Glomerular visceral epithelial cell (primary cell): ENCODE data around the gene FBXL17.

ENCODE experiments used
- DNase-seq: peaks from one replicate; pipeline ENCODE4 v3.0.0-alpha.2; 2016; ENCODE audit errors: extremely low spot score

Gene FBXL17

DNA sequence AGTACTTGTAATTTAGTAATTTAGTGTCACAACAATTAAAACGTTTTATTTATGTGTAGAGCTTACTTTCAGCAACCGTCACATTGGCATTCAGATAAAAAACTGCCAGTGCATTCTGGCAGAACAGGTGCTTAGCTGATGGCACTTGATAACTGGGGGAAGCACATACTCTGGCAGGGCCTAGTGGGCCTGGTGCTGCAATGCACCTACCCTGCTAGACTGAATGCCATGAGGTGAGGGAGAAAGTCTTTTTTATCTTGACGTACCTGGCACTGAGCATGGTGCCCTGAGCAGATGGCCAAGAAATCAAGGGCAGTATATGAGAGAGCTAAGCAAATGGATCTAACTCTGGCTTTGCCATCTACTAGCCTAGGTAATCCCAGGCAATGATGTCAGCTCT lies 430.6 kb downstream of the FBXL17 start:
- no peak for DNase-seq

GRCh38 chr5:107950776-107951175 lies 431.1 kb downstream of the FBXL17 start:
- DNase-seq = no peak

GRCh38 chr5:107949688-107950341 lies 432.1 kb downstream of the FBXL17 start:
- no peak for DNase-seq

DNA sequence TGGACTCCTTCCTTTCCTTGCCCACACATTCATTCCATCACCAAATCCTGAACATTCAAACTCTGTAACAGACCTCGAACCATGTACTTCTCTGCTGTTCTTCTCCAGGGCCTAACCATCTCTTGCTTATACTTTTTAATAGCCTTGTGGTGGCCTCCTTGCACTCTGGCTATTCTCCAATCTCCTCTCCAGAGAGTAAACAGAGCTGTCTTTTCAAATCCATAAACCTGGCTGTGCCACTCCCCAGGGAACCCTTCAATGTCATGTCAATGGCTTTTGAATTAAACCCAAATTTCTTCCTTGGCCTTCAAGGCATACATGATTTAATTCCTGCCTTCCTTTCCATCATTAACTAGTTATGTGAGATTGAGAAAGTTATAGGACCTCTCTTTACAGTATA lies 433.5 kb downstream of the FBXL17 start:
- no peak for DNase-seq

GRCh38 chr5:107945061-107945460 lies 436.8 kb downstream of the FBXL17 start:
- no peak for DNase-seq

DNA sequence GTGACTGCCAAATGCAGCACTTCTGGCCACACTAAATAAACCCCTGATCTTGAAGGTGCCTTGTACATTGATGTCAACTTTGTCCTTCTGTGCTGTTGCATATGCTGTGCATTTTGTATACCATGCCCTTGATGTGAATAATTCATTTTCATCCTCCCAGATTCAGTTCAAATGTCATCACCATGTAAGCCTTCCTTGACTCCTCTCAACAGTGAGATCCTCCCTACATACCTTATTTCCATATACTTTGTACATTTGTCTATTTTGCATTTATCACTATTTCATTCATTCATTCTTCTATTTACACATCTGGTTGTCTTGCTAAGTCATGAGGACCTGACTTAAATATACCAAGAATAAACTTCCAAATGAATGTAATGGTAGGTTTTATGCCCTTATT lies 438.0 kb downstream of the FBXL17 start:
- DNase-seq = no peak

- DNase-seq = no peak
Observed at GRCh38 chr5:107941036-107941435, 440.9 kb downstream of the FBXL17 start.

GRCh38 chr5:107937651-107938355 lies 444.1 kb downstream of the FBXL17 start:
- DNase-seq = no peak

- DNase-seq = no peak
Observed at GRCh38 chr5:107937204-107937603, 444.7 kb downstream of the FBXL17 start.

- no peak for DNase-seq
Observed at GRCh38 chr5:107936515-107936914, 445.4 kb downstream of the FBXL17 start.

DNA sequence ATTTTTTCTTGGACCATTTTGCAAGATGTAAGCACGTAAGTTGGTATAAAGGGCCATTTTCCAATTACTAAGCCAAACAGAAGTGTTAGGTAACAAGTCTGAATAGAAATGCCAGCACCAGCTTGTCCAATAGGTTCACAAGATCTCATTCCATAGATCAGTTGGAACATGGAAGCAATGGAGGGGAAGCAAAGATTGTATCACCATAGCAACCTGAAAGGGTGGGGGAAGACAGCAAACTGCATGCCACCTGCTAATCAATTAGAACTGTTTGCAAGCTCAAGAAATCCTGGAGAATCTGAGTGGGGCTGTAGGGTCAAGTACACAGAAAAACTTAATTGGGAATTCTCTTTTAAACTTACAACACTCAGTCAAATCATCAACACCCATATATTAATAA lies 446.3 kb downstream of the FBXL17 start:
- no peak for DNase-seq

DNA sequence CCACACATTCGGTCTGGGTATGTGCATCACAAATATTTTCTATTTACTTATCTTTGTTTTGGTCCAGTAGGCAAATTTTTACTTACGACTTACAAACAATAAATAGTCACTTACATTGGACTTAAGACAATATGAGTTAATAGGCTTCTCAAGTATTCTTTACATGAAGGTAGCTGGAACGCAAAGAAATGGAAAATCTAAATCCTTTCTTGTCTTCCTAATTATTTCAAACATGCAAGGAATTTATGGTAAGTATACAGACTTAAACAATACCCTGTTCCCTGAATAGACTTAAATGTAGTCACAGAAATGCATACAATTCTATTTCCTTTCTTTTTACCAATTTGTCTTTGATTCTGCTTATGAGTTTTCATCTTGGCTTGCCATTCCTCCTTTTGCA lies 448.6 kb downstream of the FBXL17 start:
- no peak for DNase-seq

DNA sequence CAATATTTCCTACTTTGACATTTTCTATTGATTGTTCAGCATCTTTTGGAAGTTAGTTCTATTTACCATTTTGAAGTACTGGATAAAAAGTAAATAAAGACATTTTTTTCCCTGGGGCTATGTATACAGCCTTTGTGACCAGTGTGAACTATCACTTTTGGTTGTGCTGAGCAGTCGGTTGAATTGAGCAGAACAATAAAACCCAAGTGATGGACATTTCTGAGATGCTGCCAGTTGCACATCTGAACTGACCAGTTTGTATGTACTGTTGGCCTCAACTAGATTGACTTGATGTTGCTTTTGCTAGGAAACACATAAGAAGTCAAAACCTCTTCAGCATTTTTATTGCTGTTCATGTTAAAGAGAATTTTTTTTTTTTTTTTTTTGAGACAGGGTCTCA lies 451.0 kb downstream of the FBXL17 start:
- DNase-seq = no peak

DNA sequence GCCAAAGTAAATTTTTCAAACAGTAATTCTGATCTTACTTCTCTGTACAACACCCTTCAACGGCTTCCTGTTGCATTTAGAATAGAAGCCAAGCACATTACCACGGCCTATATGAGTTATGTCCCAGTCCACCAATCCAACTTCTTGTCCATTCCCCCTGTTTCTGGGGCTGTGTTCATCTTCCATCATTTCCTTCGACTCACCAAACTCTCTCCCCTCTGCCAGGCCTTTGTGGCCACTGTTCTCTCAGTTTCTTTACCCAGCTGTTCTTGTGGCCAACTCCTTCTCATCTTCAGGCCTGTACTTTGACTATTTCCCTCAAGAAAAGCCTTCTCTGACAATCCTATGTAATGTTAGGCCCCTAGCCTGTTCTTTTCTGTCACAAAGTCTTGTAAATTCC lies 451.8 kb downstream of the FBXL17 start:
- no peak for DNase-seq

- no peak for DNase-seq
Observed at GRCh38 chr5:107929080-107929479, 452.8 kb downstream of the FBXL17 start.

DNA sequence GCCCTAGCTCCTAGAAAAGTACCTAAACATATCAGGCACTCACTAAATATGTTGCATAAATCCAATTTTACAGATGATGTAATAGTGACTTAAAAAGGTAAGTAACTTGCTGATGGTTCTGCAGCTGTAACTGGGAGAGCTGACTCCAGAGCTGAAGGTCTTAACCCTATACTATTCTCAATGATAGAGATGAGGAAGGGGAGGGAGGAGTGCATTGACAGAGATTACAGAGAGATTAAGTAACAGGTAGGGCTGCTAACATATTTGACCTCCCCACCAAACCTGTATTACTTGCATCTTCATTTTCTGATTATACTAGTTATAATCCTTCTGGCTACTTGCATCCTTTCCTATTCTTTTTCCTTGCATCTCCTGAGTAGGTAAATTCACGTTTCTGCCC lies 455.8 kb downstream of the FBXL17 start:
- DNase-seq = no peak

- DNase-seq = no peak
Observed at GRCh38 chr5:107925200-107925599, 456.7 kb downstream of the FBXL17 start.

DNA sequence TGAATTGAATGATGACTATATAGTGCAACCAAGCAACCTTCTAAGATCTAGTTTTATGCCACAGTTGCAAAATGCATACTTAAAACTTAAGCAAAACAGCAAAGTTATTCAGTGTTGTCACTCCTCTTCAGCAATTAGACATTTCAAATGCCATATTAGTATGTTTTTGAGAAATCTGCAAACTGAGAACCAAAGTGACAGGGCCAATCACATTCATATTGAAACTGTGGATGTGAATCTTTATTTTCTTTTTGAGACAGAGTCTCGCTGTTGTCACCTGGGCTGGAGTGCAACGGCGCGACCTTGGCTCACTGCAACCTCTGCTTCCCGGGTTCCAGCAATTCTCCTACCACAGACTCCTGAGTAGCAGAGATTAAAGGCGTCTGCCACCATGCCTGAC lies 461.9 kb downstream of the FBXL17 start:
- no peak for DNase-seq

- DNase-seq = no peak
Observed at GRCh38 chr5:107919361-107919760, 462.5 kb downstream of the FBXL17 start.

GRCh38 chr5:107917983-107918382 lies 463.9 kb downstream of the FBXL17 start:
- no peak for DNase-seq

- DNase-seq = no peak
Observed at GRCh38 chr5:107916731-107917725, 464.9 kb downstream of the FBXL17 start.

- DNase-seq = no peak
Observed at GRCh38 chr5:107915176-107915812, 466.6 kb downstream of the FBXL17 start.
